HepG2 (cell line): Measurements from ENCODE around the gene PDE4D.

ENCODE experiments used
- BHLHE40 ChIP-seq: IDR thresholded peaks from 2 replicates; pipeline ENCODE4 v1.6.1; 2011; ENCODE audit warnings: low read length, improper control_type of control experiment
- SNRNP70 ChIP-seq: fragments of 200-400 bp; formaldehyde crosslinking; IDR thresholded peaks from 2 replicates; pipeline ENCODE4 v1.6.1; 2017; ENCODE audit warnings: mild to moderate bottlenecking, low read depth, low read length, moderate library complexity
- TF ChIP-seq, protein P1 (sequence below): sonication (generic); formaldehyde crosslinking; IDR thresholded peaks from 2 replicates; pipeline ENCODE4 v1.4.0; 2020; ENCODE audit warnings: missing genetic modification reagents, mild to moderate bottlenecking, borderline replicate concordance

DNA sequence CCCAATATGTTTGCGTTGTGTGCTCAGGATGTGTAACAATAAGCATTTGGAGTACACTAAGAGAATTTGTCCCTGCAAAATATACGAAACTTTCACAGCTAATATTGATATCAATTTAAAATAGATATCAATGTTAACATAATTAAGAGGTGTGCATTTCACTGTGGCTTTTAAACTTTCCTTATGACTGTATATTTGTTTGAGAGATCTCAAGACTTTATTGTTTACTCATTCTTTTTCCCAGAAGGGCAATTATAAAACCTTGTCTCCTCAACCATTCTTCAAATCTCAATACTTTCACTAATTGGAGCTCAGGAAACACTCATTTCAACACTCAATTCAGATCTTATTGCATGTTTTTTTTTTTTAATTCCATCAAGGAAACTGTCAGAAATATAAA lies 241.1 kb downstream of the PDE4D start:
- TF ChIP-seq BHLHE40, result no peak
- TF ChIP-seq, protein P1, sequence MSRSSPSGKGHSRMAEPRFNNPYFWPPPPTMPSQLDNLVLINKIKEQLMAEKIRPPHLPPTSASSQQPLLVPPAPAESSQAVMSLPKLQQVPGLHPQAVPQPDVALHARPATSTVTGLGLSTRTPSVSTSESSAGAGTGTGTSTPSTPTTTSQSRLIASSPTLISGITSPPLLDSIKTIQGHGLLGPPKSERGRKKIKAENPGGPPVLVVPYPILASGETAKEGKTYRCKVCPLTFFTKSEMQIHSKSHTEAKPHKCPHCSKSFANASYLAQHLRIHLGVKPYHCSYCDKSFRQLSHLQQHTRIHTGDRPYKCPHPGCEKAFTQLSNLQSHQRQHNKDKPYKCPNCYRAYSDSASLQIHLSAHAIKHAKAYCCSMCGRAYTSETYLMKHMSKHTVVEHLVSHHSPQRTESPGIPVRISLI, result no peak
- TF ChIP-seq SNRNP70, result no peak
